HCT116 (cell line): Measurements from ENCODE around the gene LRRC3B. TPM values are rescaled to one million over a fixed set of nuclear protein-coding genes. Genes with fewer than 3 reads are reported as not detected.

Experiments used
- ATAC-seq: fragments of 200-7000 bp; cut with Tn5 transposase; 2 replicates; pipeline ENCODE4 v1.9.1; 2020; ENCODE audit warnings: mild to moderate bottlenecking, moderate library complexity
- BruUV-seq: library from RNA; stranded (reverse); fragments of 400-500 nt; replicated peaks from 2 replicates; lab custom pipeline; 2021; lab: Mats Ljungman, UMichigan
- CTCF ChIA-PET: fragments of 300-600 bp; sonication (Branson Sonifier 250); formaldehyde crosslinking; loops from one replicate; lab custom pipeline; 2021; ENCODE audit warnings: antibody characterized with exemption; lab: Charles Lee
- POLR2A ChIA-PET: fragments of 300-600, 350-600 bp; sonication (Branson Sonifier 250); formaldehyde crosslinking; loops from one replicate; lab custom pipeline; 2021; ENCODE audit warnings: antibody characterized with exemption; lab: Charles Lee
- RAD21 ChIA-PET, 2 experiments: fragments of 300-600 bp; sonication (Branson Sonifier 250); formaldehyde crosslinking; loops; one replicate each; lab custom pipeline; 2023; ENCODE audit warnings: low total read pairs in 2 of 2; ENCODE audit not compliant: uncharacterized antibody in 2 of 2, unreplicated experiment in 2 of 2, low non-redundant PET in 1 of 2; lab: Charles Lee
- DNase-seq: peaks from one replicate; pipeline ENCODE4 v3.0.0-alpha.2; 2010; ENCODE audit warnings: low read depth, low spot score
- H2AFZ ChIP-seq: fragments of 200-600 bp; shearing (Covaris generic), sonication (generic); 2 replicates; pipeline ENCODE4 v1.6.1; 2017; ENCODE audit warnings: low read depth, mixed run types, mixed read lengths, antibody characterized with exemption, low read length; ENCODE audit not compliant: poor library complexity, severe bottlenecking
- H3K27ac ChIP-seq: 2 replicates; pipeline ENCODE4 v1.5.1; 2012; ENCODE audit warnings: low read depth, low read length
- H3K27me3 ChIP-seq: fragments of 200-600 bp; sonication (generic); 2 replicates; pipeline ENCODE4 v1.6.1; 2016; ENCODE audit warnings: mixed run types, low read length, mixed read lengths; ENCODE audit not compliant: insufficient read depth
- H3K36me3 ChIP-seq, 2 experiments: fragments of 200-500 bp in 1 of 2; fragments of 200-600 bp in 1 of 2; sonication (Bioruptor generic) in 1 of 2; sonication (generic) in 1 of 2; 2 replicates each; pipeline versions ENCODE4 v1.5.1 to v1.6.1; 2014 to 2016; ENCODE audit warnings: low read length in 2 of 2, inconsistent platforms in 1 of 2, mixed read lengths in 1 of 2, mixed run types in 1 of 2; ENCODE audit not compliant: insufficient read depth in 2 of 2, control insufficient read depth in 1 of 2
- H3K4me1 ChIP-seq, 2 experiments: fragments of 200-600 bp in 1 of 2; sonication (generic) in 1 of 2; 2 replicates each; pipeline versions ENCODE4 v1.5.1 to v1.6.1; 2012 to 2017; ENCODE audit warnings: low read length in 2 of 2, inconsistent platforms in 1 of 2, mild to moderate bottlenecking in 1 of 2, mixed read lengths in 1 of 2, mixed run types in 1 of 2, moderate library complexity in 1 of 2; ENCODE audit not compliant: insufficient read depth in 2 of 2, control insufficient read depth in 1 of 2
- H3K4me2 ChIP-seq: fragments of 200-600 bp; sonication (generic); 2 replicates; pipeline ENCODE4 v1.6.1; 2017; ENCODE audit warnings: mixed run types, low read length, mixed read lengths
- H3K4me3 ChIP-seq, 2 experiments: fragments of 200-600 bp in 1 of 2; sonication (generic) in 1 of 2; replicated peaks in 1 of 2; 2 replicates each; pipeline ENCODE4 v1.5.1; 2011 to 2016; ENCODE audit warnings: low read length in 2 of 2, control low read depth in 1 of 2, low read depth in 1 of 2, mild to moderate bottlenecking in 1 of 2, mixed read lengths in 1 of 2, mixed run types in 1 of 2
- H3K79me2 ChIP-seq: fragments of 200-600 bp; sonication (generic); 2 replicates; pipeline ENCODE4 v1.6.1; 2017; ENCODE audit warnings: mild to moderate bottlenecking, mixed run types, low read length, moderate library complexity, mixed read lengths; ENCODE audit not compliant: insufficient read depth
- H3K9ac ChIP-seq: fragments of 200-600 bp; sonication (generic); 2 replicates; pipeline ENCODE4 v1.6.1; 2016; ENCODE audit warnings: low read length, mixed read lengths
- H3K9me2 ChIP-seq: fragments of 200-600 bp; sonication (generic), shearing (Covaris generic); 2 replicates; pipeline ENCODE4 v1.6.1; 2017; ENCODE audit warnings: mixed run types, mild to moderate bottlenecking, moderate library complexity; ENCODE audit not compliant: insufficient read depth
- H3K9me3 ChIP-seq, 2 experiments: fragments of 200-500 bp in 1 of 2; fragments of 200-600 bp in 1 of 2; sonication (Bioruptor generic) in 1 of 2; sonication (generic) in 1 of 2; 2 replicates each; pipeline ENCODE4 v1.6.1; 2014 to 2017; ENCODE audit warnings: low read length in 2 of 2, mixed read lengths in 2 of 2, inconsistent platforms in 1 of 2, low read depth in 1 of 2, mild to moderate bottlenecking in 1 of 2, mixed run types in 1 of 2, moderate library complexity in 1 of 2; ENCODE audit not compliant: control insufficient read depth in 1 of 2, insufficient read depth in 1 of 2
- H4K20me1 ChIP-seq: fragments of 200-600 bp; sonication (generic), shearing (Covaris generic); 2 replicates; pipeline ENCODE4 v1.6.1; 2017; ENCODE audit warnings: mixed run types, mild to moderate bottlenecking, moderate library complexity; ENCODE audit not compliant: insufficient read depth
- CEBPB ChIP-seq: IDR thresholded peaks from 2 replicates; pipeline ENCODE4 v1.6.1; 2012; ENCODE audit warnings: low read depth
- EGR1 ChIP-seq: IDR thresholded peaks from 2 replicates; pipeline ENCODE4 v1.6.1; 2012; ENCODE audit warnings: low read depth
- ELF1 ChIP-seq: IDR thresholded peaks from 2 replicates; pipeline ENCODE4 v1.6.1; 2012; ENCODE audit warnings: low read depth, borderline replicate concordance
- EZH2 ChIP-seq: fragments of 200-600 bp; sonication (generic); IDR thresholded peaks from 2 replicates; pipeline ENCODE4 v1.6.1; 2017; ENCODE audit warnings: antibody characterized with exemption, mixed run types
- EZH2phosphoT487 ChIP-seq: fragments of 200-600 bp; IDR thresholded peaks from 2 replicates; pipeline ENCODE4 v1.6.1; 2018; ENCODE audit warnings: antibody characterized with exemption, borderline replicate concordance
- FOSL1 ChIP-seq: IDR thresholded peaks from 2 replicates; pipeline ENCODE4 v1.6.1; 2012; ENCODE audit warnings: low read depth
- JUND ChIP-seq: IDR thresholded peaks from 2 replicates; pipeline ENCODE4 v1.6.1; 2012
- POLR2A ChIP-seq: IDR thresholded peaks from 2 replicates; pipeline ENCODE4 v1.7.0; 2011; ENCODE audit warnings: borderline replicate concordance; ENCODE audit not compliant: insufficient read depth, insufficient read length; ENCODE audit errors: extremely low read depth
- POLR2AphosphoS5 ChIP-seq: IDR thresholded peaks from 2 replicates; pipeline ENCODE4 v1.6.1; 2011; ENCODE audit warnings: mild to moderate bottlenecking, low read depth, low read length, moderate library complexity
- SIN3A ChIP-seq: IDR thresholded peaks from 2 replicates; pipeline ENCODE4 v1.6.1; 2012; ENCODE audit warnings: low read depth
- SP1 ChIP-seq: IDR thresholded peaks from 2 replicates; pipeline ENCODE4 v1.6.1; 2012; ENCODE audit warnings: low read depth
- TCF7L2 ChIP-seq: IDR thresholded peaks from 2 replicates; pipeline ENCODE4 v1.7.0; 2011; ENCODE audit warnings: borderline replicate concordance, inconsistent platforms; ENCODE audit not compliant: insufficient read depth, insufficient read length; ENCODE audit errors: extremely low read depth
- YY1 ChIP-seq: IDR thresholded peaks from 2 replicates; pipeline ENCODE4 v1.6.1; 2011; ENCODE audit warnings: low read length, low read depth, moderate library complexity, mild to moderate bottlenecking; ENCODE audit not compliant: insufficient replicate concordance; ENCODE audit errors: extremely low read depth
- ZNF274 ChIP-seq: fragments of 200-500 bp; sonication (Bioruptor generic); IDR thresholded peaks from 2 replicates; pipeline ENCODE4 v1.6.1; 2014; ENCODE audit warnings: mild to moderate bottlenecking, low read depth, low read length, inconsistent platforms
- intact Hi-C: fragments of 100-400 bp; cut with micrococcal nuclease; formaldehyde crosslinking; loops from 2 replicates; pipeline ENCODE4 v1.10.0; 2022
- total RNA-seq: library from RNA; stranded (reverse); gene quantifications from one replicate; pipeline ENCODE4 v1.2.1, GENCODE V29; 2021; ENCODE audit not compliant: unreplicated experiment
- TF ChIP-seq, protein P1 (sequence below): IDR thresholded peaks from 2 replicates; pipeline ENCODE4 v1.6.1; 2012
- TF ChIP-seq, protein P2 (sequence below): IDR thresholded peaks from 2 replicates; pipeline ENCODE4 v1.6.1; 2012; ENCODE audit warnings: low read depth

Gene LRRC3B
- total RNA-seq, 1 experiment from 2014 or later = not detected

DNA sequence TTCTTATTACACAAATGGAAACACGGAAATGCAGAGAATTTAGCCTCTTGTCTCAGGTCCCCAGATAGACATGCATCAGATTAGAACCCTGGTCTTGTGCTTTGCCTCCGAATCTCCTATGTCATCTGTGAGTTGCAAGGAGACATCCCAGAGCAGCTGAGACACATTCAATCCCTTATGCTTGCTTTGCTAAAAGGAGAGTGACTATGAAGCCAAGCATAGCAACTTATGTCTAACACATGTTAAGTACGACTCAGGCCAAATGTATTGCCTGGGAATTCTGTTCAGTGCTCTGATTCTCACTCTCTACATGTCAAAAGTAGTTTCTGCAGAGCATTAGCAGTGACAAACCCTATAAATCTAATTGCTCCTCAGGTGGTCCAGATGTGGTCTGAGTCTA is 30.6 kb upstream of the LRRC3B start:
- H3K27me3 ChIP-seq = no peaks in the 10 kb centered on the region
- ChIA-PET CTCF (no interaction called here), RAD21 (no interaction called here), POLR2A (no interaction called here)
- intact Hi-C loops = no loop called here
- no peak overlapping the region for H3K4me2 ChIP-seq
- H3K79me2 ChIP-seq = no peaks in the 10 kb centered on the region
- H3K9ac ChIP-seq = no peak overlapping the region
- no peak overlapping the region for H3K4me3 ChIP-seq
- H3K27ac ChIP-seq = no peak overlapping the region
- no peak overlapping the region for H2AFZ ChIP-seq
- DNase-seq = no peak
- no peaks in the 10 kb centered on the region for H3K36me3 ChIP-seq
- H3K9me2 ChIP-seq = no peaks in the 10 kb centered on the region
- no peak for TF ChIP-seq EZH2
- TF ChIP-seq ELF1 = no peak
- TF ChIP-seq TCF7L2 = no peak
- no peak for TF ChIP-seq YY1
- no peak for TF ChIP-seq POLR2A
- TF ChIP-seq EZH2phosphoT487 = no peak
- TF ChIP-seq JUND = no peak
- TF ChIP-seq SIN3A = no peak
- TF ChIP-seq, protein P1, sequence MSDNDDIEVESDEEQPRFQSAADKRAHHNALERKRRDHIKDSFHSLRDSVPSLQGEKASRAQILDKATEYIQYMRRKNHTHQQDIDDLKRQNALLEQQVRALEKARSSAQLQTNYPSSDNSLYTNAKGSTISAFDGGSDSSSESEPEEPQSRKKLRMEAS = no peak
- TF ChIP-seq POLR2AphosphoS5 = no peak
- TF ChIP-seq EGR1 = no peak
- TF ChIP-seq CEBPB = no peak
- TF ChIP-seq FOSL1 = no peak
- TF ChIP-seq, protein P2, sequence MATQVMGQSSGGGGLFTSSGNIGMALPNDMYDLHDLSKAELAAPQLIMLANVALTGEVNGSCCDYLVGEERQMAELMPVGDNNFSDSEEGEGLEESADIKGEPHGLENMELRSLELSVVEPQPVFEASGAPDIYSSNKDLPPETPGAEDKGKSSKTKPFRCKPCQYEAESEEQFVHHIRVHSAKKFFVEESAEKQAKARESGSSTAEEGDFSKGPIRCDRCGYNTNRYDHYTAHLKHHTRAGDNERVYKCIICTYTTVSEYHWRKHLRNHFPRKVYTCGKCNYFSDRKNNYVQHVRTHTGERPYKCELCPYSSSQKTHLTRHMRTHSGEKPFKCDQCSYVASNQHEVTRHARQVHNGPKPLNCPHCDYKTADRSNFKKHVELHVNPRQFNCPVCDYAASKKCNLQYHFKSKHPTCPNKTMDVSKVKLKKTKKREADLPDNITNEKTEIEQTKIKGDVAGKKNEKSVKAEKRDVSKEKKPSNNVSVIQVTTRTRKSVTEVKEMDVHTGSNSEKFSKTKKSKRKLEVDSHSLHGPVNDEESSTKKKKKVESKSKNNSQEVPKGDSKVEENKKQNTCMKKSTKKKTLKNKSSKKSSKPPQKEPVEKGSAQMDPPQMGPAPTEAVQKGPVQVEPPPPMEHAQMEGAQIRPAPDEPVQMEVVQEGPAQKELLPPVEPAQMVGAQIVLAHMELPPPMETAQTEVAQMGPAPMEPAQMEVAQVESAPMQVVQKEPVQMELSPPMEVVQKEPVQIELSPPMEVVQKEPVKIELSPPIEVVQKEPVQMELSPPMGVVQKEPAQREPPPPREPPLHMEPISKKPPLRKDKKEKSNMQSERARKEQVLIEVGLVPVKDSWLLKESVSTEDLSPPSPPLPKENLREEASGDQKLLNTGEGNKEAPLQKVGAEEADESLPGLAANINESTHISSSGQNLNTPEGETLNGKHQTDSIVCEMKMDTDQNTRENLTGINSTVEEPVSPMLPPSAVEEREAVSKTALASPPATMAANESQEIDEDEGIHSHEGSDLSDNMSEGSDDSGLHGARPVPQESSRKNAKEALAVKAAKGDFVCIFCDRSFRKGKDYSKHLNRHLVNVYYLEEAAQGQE = no peak
- TF ChIP-seq SP1 = no peak
- no peak for TF ChIP-seq ZNF274
- peaks cover 0 to 3% of the 10 kb centered on the region in 2 experiments; a peak in 1 of 4 replicates for H3K9me3 ChIP-seq
- H4K20me1 ChIP-seq = no peaks in the 10 kb centered on the region
- BruUV-seq = no TSS peak
- no peak for ATAC-seq
- no peaks in the 10 kb centered on the region for H3K4me1 ChIP-seq
